ENCODE data around the gene KRTAP19-5.
"Not testable (repeated sequence)": the region's sequence is repeated elsewhere in the genome, so short reads cannot be mapped to it uniquely, and the experiment has no call there.

The KRTAP19-5 gene

DNA sequence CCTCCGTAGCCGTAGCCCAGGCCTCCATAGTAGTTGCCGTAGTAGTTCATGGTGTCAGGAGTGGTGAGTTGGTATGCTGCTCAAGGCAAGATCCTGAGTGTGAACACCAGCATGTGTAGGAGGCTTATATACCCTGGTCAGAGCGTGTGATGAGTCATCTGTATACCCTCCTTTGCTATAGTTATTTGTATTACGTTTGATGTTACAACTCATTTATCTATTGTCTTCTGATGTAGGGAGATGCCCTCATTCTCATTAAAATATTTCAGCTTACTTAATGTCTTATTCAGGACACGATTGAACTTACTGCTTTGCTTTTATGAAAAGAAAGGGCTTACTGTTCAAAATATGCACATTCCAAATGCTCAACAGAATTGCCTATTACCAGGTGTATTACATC is at the start of gene KRTAP19-5:
Gene KRTAP19-5 (minus strand): TSS at position 101 of the 400 bp plus-strand sequence. CDS start 51 bp downstream, at position 50.
- no peak for DNase-seq

DNA sequence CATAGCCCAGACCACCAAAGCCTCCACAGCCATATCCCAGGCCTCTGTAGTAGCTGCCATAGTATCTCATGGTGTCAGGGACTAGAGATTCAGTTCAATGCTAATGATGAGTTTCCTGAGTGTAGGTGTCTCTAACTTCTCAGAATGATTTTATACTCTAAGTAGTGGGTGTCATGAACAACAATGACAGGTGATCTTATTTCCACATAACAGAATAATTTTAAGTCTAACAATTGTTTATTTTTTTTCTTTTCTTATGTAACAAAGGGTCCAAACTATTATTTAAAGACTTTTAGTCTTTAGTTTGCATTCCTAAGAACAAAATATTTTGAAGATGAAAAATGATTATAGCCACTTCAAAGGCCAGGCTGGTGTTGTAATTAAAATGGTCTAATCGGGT is 39.8 kb upstream of the KRTAP19-5 start, which contains the start of gene KRTAP19-6:
Gene KRTAP19-6 (minus strand): TSS at position 101 of the 400 bp plus-strand sequence. CDS start 31 bp downstream, at position 70.
- no peak for DNase-seq

DNA sequence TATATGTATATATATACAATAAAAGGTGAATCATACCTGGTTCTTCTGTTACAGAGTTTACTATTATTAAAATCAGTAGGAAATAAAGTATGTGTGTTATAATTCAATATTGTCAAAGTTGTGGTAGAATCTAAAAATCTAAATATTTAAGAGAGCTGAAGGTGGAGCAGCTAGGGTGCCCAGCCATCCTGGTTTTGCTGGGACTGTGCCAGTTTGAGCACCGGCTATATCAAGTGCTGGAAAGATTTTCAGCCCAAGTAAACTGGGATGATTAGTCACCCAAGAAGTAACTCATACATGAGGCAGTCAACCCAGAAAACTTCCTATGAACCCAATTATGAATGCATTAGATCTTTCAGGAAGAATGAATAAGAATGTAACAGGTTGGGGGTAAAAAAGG is 16.9 kb upstream of the KRTAP19-5 start:
- no peak for DNase-seq

DNA sequence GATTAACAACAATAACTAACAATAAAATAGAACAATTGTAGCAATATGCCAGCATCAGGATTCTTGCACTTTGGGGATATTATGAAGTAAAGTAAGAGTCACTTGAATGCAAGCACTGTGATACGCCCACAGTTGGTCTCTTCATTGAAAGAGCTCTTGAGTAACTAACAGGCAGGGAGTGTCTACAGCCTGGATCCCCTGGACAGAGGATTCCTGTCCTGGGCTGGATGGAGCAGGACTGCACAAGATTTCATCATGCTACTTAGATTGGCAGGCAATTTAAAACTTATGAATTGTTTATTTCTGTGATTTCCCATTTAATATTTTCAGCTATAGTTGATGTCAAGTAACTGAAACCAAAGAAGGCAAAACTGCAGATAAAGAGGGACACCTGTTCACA is 13.7 kb upstream of the KRTAP19-5 start:
- no peak for DNase-seq

DNA sequence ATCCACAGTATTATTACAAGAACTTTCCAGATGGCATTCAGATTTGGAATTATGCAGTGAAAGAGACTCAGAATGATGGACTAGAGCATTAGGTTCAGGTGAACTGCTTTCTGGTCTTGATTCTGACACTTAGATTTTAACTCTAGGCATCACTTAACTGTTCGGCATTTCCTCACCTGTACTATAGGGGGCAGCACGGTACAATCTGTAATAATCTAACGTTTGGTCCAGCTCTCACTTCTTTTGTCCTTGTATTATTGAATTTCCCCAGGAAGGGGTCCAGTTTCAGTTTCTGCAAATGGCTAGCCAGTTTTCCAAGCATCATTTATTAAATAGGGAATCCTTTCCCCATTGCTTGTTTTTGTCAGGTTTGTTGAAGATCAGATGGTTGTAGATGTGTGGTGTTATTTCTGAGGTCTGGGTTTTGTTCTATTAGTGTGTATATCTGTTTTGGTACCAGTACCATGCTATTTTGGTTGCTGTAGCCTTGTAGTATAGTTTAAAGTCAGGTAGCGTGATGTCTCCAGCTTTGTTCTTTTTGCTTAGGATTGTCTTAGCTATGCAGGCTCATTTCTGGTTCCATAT is 3.8 kb upstream of the KRTAP19-5 start:
- DNase-seq, result not testable (repeated sequence)

DNA sequence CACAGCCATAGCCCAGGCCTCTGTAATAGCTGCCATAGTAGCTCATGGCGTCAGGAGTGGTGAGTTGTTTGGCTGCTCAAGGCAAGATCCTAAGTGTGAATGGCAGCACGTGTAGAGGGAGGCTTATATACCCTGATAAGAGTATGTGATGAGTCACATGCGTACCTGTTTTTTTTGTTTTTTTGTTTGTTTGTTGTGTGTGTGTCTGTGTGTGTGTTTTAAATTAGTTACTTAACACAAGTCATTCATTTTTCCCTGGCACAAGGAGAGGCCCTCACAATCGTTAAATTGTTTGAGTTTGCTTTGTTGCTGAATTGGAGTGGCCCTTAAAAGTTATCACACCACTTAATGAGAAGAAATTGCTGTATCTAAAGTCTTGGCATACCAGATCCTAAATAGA is 4.9 kb downstream of the KRTAP19-5 start, which contains the start of gene KRTAP19-4:
Gene KRTAP19-4 (minus strand): TSS at position 101 of the 400 bp plus-strand sequence. CDS start 55 bp downstream, at position 46.
- no peak for DNase-seq

DNA sequence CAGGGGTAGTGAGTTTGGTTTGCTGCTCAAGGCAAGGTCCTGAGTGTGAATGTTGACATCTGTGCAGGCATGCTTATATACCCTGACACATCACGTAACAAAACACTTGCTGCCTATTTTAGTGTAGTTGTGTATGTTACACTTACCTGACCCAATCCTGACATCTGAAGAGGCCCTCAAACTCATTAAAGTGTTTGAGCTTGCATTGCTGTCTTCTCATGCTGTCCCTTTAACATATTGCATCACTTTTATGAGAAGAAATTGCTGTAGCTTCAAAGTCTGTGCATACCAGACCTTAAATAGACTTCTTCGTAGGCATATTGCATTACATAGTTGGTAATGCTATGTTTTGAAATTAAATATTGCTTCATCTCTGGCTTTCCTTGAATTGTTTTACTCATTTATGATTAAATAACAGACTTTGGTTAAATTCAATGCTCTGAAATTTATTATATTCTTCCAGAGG is 9.9 kb downstream of the KRTAP19-5 start, which contains the start of gene KRTAP19-3:
Gene KRTAP19-3 (minus strand): TSS at position 51 of the 466 bp plus-strand sequence. CDS start 56 bp downstream, outside the sequence.
- no peak for DNase-seq

DNA sequence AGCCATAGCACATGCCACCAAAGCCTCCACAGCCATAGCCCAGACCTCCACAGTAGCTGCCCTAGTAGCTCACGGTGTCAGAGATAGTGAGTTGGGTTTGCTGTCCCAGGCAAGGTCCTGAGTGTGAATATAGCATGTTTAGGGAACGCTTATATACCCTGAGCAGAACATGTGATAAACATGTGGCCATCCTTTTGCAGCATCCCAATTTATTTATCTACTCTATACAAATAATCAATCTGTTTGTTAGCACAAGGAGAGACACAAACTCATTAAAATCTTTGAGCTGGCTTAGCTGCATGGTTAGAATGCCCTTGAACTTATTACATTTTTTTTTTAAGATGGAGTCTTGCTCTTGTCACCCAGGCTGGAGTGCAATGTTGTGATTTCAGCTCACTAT is 14.6 kb downstream of the KRTAP19-5 start, which contains the start of gene KRTAP19-2:
Gene KRTAP19-2 (minus strand): TSS at position 101 of the 400 bp plus-strand sequence. CDS start 88 bp downstream, at position 13.
- DNase-seq, result no peak

DNA sequence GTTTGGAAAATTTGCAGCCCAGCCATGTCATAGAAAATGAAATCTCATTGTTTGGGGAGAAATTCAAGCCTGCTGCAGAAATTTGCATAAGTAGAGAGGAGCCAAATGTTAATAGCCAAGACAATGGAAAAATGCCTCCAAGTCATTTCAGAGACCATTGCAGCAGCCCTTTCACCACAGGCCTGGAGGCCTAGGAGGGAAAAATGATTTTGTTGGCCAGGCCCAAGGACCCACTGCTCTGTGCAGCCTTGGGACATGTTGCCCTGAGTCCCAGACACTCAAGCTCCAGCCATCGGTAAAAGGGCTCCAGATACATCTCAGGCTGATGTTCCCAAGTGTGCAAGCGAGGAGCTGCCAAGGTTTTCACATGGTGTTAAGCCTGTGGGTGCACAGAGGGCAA is 15.8 kb downstream of the KRTAP19-5 start:
- no peak for DNase-seq

DNA sequence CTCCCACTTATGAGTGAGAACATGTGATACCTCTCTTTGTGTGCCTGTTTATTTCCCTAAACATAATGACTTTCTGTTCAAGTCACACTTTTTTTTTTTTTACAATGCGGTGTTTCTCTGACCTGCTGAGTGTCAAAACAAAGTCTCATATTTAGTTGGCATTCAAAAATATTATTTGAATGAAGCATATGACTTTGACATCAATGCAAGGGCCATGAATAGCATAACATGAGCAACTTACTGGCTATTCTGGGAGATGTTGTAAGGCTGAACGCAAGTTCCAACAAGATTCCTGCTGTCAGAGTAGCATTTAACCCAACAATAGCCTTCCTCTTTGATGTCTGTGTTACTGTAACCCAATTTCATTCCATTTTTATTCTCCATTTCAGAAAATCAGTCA is 19.8 kb downstream of the KRTAP19-5 start:
- no peak for DNase-seq

DNA sequence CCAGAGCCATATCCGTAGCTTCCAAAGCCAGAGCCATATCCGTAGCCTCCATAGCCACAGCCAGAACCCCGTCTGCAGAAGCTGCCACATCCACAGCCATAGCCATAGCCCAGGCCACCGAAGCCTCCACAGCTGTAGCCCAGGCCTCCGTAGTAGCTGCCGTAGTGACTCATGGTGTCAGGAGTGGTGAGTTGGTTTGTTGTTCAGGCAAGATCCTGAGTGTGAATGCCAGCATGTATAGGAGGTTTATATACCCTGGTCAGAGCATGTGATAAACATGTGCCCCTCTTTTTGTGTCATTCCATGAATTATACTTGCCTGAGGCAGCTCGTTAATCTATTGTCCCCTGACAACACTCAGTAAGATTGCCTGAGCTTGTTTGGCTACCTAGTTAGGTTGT is 21.8 kb downstream of the KRTAP19-5 start, which contains the start of gene KRTAP19-1:
Gene KRTAP19-1 (minus strand): TSS at position 223 of the 400 bp plus-strand sequence. CDS start 50 bp downstream, at position 173.
- no peak for DNase-seq

DNA sequence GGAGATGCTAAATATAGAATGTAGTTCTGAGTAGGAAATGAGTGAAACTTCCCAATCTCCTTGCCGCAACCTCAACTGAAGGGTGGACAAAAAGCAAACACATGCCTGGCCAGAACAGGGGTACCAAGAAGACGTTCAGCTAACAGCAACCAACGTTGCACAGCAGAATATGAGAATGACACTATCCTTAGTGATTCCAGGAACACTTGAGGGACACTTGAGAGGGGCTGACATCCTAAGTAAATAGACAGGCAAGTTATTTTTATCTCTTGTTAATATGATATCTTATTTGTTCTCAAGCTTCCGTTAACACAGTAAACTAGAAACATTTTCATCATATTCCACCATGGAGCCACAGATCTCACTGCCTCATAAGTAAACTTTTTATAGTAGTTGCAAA is 22.7 kb downstream of the KRTAP19-5 start:
- DNase-seq, result no peak

DNA sequence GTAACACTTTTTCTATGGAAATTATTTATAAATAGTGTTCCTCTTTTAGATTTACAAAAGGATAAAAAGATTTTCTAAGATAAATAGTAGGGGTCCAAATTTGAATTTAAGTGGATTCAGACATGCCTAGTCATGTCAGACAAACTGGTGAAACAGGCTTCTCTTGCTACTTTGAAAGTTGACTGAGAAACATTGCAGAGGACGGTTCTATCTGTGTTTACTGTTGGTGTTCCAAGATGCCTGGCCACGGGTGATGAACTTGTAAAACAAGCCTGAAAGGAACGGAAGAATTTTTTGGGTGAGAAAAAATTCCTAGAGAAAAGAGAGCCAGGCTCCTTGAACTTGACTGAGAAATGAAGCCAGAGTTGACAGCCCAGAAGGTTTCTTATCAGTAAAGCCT is 23.9 kb downstream of the KRTAP19-5 start:
- no peak for DNase-seq

DNA sequence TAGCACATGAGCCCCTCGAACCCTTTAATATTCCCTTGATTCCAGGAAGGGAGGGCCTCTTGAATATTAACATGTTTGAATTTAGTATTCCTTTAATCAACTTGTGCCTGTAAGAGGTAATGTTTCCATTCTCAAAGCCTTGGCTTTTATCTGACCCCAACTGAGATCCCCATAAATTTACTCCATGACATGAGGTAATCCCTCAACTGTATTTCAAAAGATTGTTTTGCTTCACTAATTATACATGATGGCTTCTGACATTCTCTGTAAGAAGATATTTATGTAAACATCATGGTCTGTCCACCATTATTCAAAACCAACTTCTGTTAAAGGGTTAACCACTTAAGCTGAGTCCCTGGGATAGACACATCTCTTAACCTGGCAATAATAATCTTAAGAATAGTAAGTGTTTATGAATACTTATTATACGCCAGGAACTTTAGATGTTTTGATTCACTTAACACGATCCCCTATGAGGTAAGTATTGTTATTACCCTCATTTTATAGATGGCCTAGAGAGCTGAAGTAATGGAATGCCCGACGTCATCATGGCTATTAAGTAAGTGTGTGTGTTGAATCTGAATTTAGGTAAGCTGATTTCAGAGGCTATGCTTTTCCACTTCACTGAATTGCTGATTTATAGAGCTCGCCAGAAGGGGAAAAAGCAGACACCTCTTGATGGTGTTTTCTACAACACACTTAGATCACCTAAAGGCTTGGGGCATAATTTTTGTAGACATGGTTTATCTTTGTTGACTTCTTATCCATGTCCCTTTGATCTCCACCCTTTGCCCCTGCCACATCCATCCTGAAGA is 32.8 kb downstream of the KRTAP19-5 start:
- DNase-seq, result no peak

DNA sequence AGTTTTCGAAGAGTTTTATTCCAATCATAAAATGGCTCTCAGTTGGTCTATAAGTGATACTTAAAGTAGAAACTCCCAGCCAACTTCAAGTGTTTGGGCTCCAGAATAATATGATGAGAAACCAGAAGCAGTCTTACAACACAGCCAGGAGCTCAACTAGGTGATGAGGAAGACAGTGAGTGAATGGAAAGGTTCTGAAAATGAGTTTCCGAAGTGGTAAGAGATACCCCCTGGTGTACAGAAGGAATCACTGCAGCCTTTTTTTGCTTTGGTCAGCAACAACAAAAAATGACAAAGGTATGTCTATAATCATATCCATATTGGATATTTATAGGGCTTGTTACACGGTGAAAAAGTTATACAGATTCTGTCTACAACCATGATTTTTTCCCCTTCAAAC is 38.2 kb downstream of the KRTAP19-5 start:
- DNase-seq, result no peak

Measured in activated CD4-positive, alpha-beta T cell treated with anti-CD3 and anti-CD28 coated beads, Interleukin-2, amount 50 U/mL, for 4 hours (primary cell).